ENCODE results near the gene RAB36.
A peak's percentile ranks its signal among the peaks of the same experiment; 100 is the strongest.

Gene RAB36, protein sequence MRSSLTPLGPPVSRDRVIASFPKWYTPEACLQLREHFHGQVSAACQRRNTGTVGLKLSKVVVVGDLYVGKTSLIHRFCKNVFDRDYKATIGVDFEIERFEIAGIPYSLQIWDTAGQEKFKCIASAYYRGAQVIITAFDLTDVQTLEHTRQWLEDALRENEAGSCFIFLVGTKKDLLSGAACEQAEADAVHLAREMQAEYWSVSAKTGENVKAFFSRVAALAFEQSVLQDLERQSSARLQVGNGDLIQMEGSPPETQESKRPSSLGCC

DNA sequence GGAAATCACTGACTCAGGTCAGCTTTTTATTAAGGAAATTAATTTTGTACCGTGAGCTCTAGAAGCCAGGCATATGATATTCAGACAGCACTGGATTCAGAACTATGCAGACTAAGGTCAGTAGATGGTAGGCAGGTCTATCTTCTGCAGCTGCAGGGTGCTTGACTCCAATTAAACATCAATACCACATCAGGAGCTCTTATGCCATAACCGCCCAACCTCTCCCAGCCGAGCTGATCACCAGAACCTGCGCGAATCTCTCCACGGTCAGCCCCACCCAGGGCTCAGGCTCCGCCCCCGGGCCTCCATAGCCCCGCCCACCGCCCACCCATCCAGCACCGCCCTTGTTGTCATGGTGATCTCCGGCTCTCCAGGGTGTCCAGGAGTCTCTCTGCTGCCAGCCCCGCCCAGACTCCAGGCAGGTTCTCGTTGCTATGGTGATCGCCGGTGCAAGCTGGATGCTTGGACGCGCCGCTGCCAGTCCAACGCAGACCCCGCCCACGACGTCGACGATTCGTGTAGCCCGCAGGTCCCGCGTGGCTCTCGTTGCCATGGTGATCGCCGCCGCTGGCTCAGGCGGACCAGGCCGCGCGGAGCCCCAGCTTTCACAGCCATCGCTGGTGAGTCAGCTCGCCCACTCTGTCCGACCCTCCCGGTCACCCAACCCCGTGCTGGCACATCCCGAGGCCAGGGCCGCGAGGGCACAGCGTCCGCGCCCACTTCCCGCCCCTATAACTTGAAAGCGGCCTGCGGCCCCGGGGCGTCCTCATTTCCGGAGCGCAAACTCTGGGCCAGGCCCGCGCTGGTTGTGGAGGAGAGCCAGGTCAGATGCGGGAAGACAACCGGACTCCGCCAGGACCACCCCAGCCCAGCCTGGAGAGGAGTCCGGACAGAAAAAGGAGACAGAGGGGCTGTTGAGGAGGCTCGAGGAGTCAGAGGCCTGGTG lies at the start of gene RAB36:
Gene RAB36 (plus strand): TSS at position 546 of the 946 bp plus-strand sequence. CDS start 1,140 bp downstream, outside the sequence.
- peak; percentile 99 for DNase-seq (ENCODE audit: low spot score)

DNA sequence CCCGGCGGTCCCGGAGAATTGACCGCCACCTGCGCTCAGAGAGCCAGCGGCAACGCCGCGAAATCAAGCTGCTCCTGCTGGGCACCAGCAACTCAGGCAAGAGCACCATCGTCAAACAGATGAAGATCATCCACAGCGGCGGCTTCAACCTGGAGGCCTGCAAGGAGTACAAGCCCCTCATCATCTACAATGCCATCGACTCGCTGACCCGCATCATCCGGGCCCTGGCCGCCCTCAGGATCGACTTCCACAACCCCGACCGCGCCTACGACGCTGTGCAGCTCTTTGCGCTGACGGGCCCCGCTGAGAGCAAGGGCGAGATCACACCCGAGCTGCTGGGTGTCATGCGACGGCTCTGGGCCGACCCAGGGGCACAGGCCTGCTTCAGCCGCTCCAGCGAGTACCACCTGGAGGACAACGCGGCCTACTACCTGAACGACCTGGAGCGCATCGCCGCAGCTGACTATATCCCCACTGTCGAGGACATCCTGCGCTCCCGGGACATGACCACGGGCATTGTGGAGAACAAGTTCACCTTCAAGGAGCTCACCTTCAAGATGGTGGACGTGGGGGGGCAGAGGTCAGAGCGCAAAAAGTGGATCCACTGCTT lies 49.4 kb upstream of the RAB36 start:
- DNase-seq (ENCODE audit: low spot score): no peak

DNA sequence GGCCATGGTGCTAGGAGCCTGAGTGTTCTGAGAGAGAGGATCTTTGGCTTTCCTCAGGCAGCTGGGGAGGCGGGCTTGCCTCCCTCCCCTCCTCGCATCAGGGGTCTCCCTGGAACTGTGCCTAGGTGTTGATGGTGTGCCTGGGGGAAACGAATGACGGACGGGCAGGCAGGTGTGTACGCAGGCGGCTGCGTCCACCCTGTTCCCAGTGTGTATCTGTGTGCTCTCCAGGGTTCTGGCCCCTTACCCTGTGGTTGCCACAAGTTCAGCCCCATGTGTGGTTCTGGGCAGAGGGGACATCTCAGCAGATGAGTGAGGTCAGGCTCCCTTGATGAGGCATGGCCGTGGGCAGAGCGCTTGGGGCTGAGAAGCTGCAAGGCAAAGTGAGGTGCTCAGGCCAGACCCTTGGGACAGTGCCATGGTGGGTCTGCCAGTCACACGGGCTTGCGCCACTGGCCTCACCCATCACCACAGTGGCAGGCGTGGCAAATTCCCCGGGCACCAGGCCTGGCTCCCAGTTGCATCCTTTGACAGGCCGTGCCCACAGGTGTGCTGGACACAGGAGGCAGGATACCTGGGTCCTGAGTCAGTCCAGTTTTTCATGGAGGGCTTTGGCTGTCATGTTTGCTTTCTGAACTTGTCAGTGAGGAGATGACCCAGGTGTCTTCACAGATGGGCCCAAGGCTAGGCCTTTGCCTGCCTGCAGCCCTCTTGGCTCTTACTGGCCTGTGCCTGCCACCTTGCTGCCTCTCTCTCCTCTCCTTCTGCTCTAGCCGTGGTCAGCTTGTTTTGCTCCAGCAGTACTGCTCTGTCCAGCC lies 47.7 kb upstream of the RAB36 start:
- no peak for DNase-seq (ENCODE audit: low spot score)

DNA sequence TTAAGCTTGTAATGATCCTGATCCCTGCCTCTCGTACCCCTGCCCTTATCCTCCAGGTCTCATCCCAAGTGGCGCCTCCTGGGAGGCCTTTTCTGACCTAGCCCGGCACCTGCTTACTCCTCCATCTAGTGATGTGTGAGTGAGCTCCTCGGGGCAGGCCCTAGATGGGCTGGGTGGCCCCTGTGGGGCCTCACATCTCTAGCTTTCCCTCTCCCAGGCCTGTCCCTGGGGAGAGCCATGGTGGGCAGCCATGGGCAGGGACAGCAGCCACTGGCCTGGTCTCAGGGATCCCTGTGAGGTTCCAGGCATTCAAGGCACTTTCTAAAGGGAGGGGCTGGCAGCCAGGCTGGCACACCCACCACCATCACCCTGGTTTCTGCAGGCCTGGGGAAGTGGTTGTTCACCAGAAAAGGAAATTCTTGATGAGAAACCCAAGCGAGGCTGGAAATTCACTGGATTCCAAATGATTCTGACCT lies 47.0 kb upstream of the RAB36 start:
- no peak for DNase-seq (ENCODE audit: low spot score)

DNA sequence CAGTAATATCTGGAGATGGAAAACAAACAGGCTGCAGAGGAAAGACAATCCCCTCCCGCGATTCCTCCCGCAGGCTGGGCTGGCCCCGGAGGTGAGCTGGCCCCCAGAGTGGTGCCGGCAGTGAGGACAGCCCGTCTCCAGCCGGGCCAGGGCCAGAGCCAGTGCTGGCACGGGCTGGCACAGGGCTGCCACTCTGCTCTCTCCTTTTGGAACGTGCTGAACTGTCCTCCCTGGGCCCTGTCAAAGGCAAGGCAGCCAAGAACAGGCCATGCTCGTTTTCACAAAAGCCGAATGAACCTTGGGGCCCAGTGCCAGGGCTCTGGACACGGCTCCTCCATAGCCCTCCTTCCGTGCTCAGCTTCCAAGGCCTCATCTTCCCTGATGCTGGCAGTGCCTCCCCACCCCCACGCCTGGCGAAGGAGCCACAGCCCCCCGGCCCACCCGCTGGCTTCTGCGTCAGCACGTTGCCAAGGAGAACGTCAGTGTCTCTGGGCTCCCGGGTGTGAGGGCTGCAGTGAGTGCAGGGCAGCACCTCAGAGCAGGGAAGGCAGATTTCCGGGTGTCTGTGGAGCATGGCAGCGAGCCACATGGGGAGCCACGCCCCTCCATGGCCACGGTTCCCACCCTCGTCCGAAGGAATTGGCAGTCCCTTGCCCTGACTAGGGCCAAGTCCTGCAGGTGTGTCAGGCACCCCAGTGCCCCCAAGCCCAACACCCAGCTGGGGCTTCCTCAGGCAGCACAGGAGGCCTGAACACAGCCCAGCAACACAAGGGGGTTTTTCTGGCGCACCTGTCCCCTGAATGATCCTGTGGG lies 46.4 kb upstream of the RAB36 start:
- peak; percentile 76 for DNase-seq (ENCODE audit: low spot score)

DNA sequence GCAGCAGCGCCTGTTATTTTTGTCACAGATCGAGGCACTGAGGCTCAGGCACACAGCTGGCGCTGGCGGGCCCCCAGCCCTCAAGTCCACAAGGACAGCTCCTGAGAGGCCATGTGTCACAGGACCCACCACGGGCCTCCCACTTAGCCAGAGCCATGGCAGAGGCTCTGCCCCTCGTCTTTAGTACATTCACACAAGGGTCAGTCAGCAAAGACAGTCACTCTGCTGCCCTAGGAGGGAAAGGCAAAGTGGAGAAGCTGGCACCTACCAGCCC lies 45.8 kb upstream of the RAB36 start:
- DNase-seq (ENCODE audit: low spot score): no peak

DNA sequence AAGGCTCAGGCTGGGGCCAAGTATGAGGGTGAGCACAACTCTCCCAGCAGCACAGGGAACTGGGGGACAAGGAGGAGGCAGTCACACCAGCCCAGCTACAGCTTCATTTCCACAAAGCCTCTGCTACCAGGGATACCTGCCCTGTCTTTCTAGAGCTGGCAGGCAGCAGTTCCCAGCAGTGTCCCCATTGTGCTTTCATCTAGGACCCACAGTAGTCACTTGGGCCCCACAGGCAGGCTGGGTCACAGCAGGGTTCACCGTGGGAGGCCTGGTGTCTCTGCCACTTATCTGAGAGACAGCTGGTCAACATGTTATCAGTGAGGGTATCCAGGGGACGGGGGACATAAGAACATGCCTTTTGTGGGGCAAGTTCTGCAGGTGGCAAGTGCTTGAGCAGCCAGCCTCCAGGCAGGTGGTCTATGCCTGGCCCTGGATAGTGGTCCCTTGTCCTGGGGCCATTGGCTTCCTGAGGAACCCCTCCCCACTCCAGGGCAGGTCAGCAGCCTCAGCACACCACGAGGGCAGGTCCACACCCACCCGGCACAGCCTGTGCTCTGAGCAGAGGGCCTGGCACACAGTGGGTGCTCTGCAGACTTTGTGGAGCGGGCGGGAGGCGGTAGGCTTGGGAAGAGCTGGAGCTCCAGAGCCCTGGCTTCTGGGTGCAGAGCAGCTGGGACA lies 45.0 kb upstream of the RAB36 start:
- DNase-seq (ENCODE audit: low spot score): no peak

DNA sequence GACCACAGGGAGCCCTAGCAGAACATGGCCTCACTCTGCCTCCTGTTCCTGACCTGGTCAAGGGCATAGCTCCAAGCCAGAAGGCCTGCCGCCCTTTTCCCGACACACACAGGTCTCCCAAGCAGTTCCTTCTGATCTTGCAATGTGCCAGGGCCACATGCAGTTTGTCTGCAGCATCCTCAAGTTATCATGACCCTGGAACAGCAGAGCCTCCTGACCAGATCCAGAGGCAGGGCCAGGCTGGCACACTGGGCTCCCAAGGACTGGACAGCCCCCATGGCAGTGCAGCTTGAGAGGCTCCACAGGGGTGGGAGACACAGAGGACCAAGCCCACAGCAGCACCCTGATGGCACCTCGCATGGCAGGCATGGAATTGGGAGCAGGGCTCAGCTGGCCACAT lies 43.8 kb upstream of the RAB36 start:
- DNase-seq (ENCODE audit: low spot score): no peak

DNA sequence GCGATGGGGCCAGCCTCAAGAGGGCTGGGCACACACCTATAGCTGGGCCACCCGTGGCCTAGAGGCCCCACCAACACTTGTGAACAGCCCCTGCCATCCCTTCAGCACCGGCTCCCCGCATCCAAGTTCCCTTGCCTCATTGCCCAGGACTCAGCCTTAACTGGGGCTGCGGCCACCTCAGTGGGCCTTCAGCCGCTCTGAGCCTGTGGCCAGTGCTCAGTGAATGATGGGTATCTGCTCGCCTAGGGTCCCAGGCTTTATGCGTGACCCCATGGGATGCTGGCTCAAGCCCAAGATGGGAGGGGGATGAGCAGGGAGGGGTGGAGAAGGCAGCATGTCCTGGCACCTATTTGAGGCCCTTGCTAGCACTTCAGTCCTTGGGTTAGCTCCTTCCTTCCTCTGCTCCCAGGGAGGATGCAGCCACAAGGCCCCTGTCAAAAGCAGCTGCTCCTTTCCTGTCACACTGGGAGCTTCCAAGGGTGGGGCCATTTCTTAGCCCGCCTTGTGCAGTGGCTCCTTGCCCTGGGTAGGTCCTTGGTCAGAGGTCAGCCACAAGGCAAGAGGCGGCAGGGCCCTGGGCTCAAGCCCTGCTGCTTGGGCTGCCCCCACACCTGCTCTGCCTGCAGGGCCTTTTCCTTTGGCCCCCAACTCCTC lies 43.1 kb upstream of the RAB36 start:
- no peak for DNase-seq (ENCODE audit: low spot score)

DNA sequence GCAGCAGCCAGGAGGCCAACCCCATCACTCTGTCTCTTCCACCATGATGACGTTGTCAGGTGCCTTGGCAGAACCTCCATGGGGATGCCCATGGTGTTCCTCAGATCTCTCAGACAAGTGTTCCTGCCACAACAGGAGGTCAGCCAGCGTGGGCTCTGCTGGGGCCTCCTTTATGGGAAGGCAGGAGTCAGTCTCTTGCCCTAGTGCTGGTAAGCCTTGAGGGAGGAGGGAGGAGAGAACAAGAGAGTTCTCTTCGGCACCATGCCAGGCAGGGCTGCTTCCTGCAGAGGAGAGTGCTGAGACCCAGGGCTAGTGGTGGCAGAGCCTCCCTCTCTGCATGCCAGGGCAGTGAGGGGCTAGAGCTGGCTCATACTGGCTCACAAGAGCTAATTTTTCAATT lies 42.5 kb upstream of the RAB36 start:
- DNase-seq (ENCODE audit: low spot score): no peak

DNA sequence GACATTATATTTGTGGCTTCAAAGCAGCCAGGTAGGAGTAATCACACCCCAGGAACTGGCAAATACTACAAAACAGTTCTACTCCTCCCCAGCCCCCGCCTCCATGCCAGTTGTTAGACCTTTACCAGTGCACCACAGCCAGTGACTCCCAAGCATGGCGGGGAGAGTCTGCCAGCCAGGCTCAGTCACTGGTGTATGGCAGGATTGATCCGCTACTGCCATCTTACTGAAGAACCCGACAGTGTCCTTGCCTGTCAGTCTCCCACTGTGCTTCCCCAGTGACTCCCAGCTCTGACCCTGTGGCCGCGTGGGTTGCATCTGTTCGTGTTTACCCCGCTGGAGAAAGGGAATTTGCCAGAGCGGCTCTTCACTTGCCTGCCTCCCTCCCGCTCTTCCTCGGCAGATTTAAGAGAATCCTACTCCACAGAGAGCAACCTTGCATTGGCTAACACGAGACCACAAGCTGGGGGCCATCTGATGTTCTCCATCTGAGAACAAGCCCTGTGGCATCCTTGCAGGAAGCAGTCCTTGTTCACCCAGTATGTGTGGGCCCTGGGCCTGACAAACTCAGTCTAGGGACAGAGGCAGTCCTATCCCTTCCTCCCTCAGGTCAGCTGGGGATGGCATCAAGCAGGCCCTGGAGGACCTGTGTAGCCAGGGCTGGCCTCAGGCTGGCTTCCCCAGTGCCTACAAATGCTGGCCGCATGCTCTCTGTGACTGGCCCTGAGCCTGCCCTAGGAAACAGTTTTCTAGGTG lies 41.9 kb upstream of the RAB36 start:
- peak; percentile 51 for DNase-seq (ENCODE audit: low spot score)

DNA sequence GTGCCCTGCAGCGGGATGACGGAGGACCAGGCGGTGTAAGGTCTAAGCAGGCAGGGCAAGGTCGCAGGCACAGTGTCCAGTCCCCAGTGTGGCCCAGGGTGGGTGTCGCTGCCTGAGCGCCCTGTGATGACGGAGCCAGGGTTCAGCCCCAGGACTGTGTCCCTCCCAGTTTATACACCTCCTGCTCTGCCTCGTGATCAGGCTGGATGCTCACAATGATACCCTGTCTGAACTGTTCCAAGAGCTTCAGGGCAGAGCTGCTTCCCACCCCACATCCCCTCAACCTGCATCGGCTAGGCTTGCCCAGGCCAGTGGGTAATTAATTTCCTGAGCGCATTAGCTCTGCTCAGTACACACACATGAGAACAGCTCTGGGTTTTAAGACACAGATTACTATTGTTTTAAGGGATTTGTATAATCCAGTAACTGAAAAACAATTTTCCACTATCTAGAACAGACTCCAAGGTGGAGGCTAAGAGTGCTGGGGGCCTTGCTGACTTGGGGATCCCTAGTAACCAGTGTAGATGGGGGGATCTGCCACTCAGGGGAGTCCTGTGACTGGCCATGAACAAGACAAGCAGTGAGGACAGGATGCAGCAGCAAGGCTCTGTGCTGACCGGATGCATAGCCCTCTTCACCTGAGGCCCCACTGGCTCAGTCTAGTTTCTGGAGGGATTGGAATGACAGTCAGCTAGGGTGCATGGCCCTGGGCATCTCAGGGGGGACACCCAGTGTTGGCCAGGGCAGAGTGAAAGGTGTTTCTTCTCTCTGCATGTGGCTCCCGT lies 40.9 kb upstream of the RAB36 start:
- DNase-seq (ENCODE audit: low spot score): no peak

DNA sequence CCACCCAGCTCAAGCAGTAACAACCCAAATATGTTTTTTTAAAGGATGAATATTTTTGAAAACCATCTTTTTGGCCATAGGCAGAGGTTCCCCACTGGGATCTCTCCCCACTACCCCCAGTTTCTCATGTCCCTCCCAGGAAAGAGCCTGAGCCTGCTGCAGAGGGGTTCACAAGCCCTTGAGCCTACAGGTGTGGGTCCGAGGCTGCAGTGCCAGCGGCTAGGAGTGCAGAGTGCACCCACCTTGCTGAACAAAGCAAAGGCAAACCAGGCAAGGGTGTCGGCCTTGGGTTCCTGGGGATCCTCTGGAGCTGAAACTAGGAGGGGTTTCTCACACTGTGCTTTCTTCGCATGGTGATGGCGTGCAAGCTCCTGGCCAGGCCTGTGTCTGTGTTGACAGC lies 40.0 kb upstream of the RAB36 start:
- no peak for DNase-seq (ENCODE audit: low spot score)

DNA sequence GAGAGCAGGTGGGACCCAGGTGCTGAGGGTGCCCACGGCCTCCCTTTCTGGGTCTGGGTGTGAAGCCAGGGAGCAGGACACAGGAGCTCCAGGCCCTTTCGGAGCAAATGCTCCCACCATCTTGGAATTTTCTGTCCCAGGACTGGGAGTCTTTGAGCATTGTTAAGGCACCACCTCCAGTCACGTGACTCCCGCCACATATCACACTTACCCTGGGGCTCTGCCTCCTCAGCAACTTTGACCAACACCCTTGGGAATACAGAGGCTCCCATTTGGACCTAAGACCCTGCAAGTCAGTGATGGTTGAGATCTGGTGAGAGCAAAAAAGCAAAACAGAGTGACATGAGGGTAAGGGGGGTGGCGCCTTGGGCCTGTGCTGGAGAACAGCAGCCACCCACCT lies 39.4 kb upstream of the RAB36 start:
- no peak for DNase-seq (ENCODE audit: low spot score)

DNA sequence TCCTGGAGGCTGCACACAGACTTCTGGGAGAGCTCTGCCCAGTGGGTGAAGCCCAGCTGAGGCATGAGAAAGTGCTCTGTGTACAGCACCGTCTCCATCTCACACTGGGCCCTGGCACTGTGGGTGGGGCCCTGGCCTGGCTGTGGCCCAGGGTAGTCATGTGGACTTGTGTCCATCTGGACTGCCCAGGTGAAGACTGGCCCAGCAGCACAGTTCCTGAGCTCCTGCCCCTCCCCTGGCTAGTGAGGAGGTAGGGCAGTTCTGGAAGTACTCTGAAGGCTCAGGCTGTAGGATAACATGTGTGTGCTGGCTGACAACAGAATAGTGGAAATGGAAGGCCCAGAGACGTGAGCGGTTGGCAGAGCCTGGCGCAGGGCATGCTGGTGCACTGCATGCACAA lies 38.9 kb upstream of the RAB36 start:
- DNase-seq (ENCODE audit: low spot score): no peak

DNA sequence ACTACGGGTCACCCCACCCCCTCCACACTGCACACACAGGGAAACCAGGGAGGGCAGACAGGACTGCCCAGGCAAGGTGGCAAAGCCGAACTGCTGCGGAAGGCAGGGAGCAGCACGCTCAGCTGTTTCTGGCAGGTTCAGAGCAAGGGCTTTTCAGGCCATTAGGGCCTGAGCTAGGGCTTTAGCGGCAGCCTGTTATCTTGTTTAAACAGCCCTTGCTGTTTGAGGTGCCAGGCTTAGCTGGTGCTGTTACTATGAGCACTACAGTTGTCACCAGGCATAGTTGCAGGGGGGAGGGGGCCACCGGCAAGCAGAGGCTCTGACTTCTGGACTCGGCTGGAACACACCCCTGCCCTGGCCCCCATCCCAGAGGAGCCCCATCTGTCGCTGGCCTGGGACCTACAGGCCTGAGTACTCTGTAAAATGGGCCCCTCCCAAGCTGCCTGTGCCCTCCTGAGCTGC lies 38.3 kb upstream of the RAB36 start:
- no peak for DNase-seq (ENCODE audit: low spot score)

DNA sequence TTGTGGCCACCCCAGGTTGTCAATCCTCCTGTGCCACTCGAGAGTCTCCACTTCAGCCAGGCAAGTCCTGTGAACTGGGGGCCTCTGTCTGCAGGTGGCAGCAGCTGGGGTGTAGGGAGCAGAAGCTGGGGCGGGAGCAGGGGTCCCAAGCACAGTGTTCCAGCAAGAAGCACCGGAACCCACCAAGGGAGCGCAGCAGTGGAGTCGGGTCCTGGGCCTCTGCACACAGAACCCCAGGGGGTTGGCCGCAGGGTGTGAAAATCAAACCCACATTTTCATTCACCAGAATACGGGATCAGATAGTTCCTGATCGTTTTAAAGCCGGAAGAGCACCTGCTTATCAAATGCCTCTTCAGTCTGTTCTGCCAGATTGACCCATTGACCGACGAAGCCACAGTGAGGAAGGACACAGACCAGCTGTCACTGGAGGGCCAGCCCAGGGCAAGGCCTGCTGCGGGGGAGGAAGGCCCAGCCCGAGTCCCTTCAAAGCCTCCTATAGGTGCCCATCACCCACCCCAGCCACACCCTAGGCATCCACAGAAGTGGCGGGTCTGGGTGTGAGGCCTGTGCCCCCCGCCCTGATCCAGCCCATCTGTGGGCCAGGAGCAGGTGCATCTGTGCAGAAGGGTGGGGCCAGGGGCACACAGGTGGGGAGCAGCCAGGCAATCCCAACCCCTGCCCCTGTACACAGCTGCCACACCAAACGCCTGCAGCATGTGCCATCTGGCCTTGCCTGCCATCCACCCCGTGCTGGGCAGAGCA lies 37.6 kb upstream of the RAB36 start:
- DNase-seq (ENCODE audit: low spot score): no peak

Measured in Ammon's horn (tissue), 1 donor.